Lower leg skin (tissue), 4 donors: Measurements from ENCODE around the gene ZNF771. TPM values are rescaled to one million over a fixed set of nuclear protein-coding genes. Genes with fewer than 3 reads are reported as not detected.
A peak's percentile ranks its signal among the peaks of the same experiment; 100 is the strongest.

Source experiments
- DNase-seq, 2 donors: peaks; one replicate each; pipeline ENCODE4 v3.0.0-alpha.2; 2019; ENCODE audit warnings: low spot score in 2 of 2
- H3K4me3 ChIP-seq: fragments of 200-600 bp; sonication (generic); 2 replicates; pipeline ENCODE4 v1.5.1; 2017; ENCODE audit warnings: mild to moderate bottlenecking, low read depth; ENCODE audit not compliant: poor library complexity, severe bottlenecking
- CTCF ChIP-seq, 3 donors: fragments of 450-650 bp; IDR thresholded peaks; one replicate each; pipeline ENCODE4 v1.5.1; 2016; ENCODE audit warnings: antibody characterized with exemption in 3 of 3, mild to moderate bottlenecking in 3 of 3, moderate library complexity in 2 of 3
- POLR2A ChIP-seq, 2 donors: fragments of 450-650 bp; IDR thresholded peaks; one replicate each; pipeline ENCODE4 v1.6.1; 2016 to 2017; ENCODE audit warnings: antibody characterized with exemption in 2 of 2, mild to moderate bottlenecking in 1 of 2, moderate library complexity in 1 of 2
- WGBS, 2 donors: methylation state at CpG; one replicate each; pipeline ENCODE4 v1.1.5; 2018; 5-methylcytosine and 5-hydroxymethylcytosine counted together
- intact Hi-C: fragments of 100-400 bp; cut with DNase I; formaldehyde crosslinking; loops from one replicate; pipeline ENCODE4 v1.15.0; 2023; ENCODE audit warnings: low total_unique reads
- total RNA-seq, 4 donors: library from RNA; depleted of rRNA; stranded (reverse); fragments of >200 nt; gene quantifications; one replicate each; pipeline ENCODE4 v1.1.0, GENCODE V29; 2016

Gene ZNF771
- total RNA-seq, 4 donors from 2014 or later = 5.9 to 12.8 (median 11.0) TPM

DNA sequence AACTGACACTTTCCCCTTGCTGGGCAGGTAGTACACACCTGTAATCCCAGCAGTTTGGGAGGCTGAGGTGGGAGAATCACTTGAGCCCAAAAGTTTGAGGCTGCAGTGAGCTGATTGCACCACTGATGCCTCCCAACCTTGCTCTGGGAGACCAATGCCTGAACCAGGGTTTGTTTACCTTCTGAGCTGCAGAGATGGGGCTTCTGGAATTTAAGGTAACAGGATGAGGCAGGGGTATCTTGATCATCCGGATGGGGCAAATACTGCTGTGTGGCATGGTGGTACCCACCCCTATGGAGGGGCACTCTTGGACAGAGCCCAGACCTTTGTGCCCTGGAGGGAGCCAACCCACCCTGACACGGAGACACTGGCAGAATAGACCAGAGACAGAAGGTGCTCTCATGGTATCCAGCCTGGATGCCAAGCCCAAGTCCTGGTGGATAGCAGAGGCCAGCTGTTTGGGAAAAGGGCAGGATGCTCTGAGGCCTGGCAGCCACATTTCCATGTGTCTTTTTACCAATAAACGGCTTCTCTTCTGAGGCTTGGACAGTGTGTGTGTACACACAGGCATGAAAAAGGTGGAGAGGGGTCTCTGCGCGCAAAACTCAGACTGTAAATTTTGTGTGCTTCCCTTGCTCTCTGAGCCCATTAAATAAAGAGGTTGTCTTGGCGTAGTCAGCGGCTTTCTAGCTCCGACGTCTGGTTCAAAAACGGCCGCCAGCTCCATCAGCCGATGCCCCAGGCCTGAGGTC is 7.8 kb upstream of the ZNF771 start:
- no peak for DNase-seq
- intact Hi-C loops = no loop called here
- WGBS, 2 donors = 14 to 15% methylated on average over 12 of the region's 12 CpGs
- TF ChIP-seq CTCF (IDR thresholded peaks at IDR 0.05) = no peak
- no peak for TF ChIP-seq POLR2A (IDR thresholded peaks at IDR 0.05)
- H3K4me3 ChIP-seq = no peak overlapping the region

GRCh38 chr16:30401768-30402425 is 5.5 kb upstream of the ZNF771 start:
- DNase-seq = no peak
- intact Hi-C loops = no loop called here
- no peak for TF ChIP-seq POLR2A (IDR thresholded peaks at IDR 0.05)
- TF ChIP-seq CTCF (IDR thresholded peaks at IDR 0.05) = no peak
- 86 to 87% methylated on average over 8 of the region's 8 CpGs for WGBS, 2 donors
- no peak overlapping the region for H3K4me3 ChIP-seq

- TF ChIP-seq CTCF (IDR thresholded peaks at IDR 0.05) (no peak), POLR2A (IDR thresholded peaks at IDR 0.05) (no peak)
- 10 to 11% methylated on average over 14 of the region's 14 CpGs for WGBS, 2 donors
- peak overlapping the region; percentile 56 for H3K4me3 ChIP-seq
- DNase-seq = no peak
- intact Hi-C loops = no loop called here
Measured at GRCh38 chr16:30406795-30407101, 658 bp upstream of the ZNF771 start.

GRCh38 chr16:30407804-30408534 is 563 bp downstream of the ZNF771 start:
- 10 to 16% methylated on average over 10 to 19 of the region's 19 CpGs for WGBS, 2 donors
- intact Hi-C loops = no loop called here
- peak overlapping the region; percentile 56 for H3K4me3 ChIP-seq
- TF ChIP-seq POLR2A (IDR thresholded peaks at IDR 0.05) (no peak), CTCF (IDR thresholded peaks at IDR 0.05) (no peak)
- no peak for DNase-seq

DNA sequence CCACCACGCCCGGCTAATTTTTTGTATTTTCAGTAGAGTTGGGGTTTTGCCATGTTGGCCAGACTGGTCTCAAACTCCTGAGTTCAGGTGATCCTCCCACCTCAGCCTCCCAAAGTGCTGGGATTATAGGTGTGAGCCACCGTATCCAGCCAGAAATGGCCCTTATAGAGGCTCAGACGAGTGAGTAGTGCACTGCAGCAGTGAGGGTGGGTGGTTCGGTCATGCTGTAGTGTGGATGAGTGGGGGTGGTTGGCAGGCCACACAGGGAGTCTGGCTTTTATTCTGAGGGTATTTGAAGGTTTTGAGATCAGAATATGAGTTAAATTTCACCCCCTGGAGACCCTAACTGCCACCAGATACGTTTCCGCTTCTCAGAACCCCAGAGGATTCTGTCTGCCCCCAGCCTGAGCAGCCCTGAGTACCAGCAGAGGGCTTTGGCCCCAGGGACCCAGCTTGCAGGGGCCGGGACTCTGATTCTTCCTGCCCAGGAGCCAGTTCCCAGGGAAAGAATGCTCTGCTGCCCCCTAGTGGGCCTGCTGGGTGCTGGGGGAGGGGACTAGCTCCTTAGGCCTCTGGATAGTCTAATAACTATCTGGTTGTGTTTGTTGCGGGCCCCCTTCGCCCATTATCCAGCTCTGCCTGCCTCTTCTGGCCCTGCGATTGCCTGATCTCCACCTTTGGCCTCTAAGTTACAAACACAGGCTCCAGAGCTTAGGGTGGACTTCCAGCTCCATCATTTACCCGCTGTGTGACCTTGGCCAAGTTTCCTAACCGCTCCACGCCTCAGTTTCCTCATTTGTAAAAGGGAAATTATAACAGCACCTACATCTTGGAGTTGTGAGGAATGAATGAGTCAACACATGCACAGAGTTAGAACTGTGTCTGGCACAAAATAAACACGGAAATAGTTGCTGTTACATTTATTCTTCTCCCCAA is 2.0 kb downstream of the ZNF771 start:
- intact Hi-C loops = no loop called here
- TF ChIP-seq CTCF (IDR thresholded peaks at IDR 0.05) (peak in 1 of 3 donors; percentile 70), POLR2A (IDR thresholded peaks at IDR 0.05) (no peak)
- no peak overlapping the region for H3K4me3 ChIP-seq
- 38 to 48% methylated on average over 12 to 15 of the region's 15 CpGs for WGBS, 2 donors
- peak; percentile 88 to 98 for DNase-seq
